ENCODE data around the gene TTLL4.

TTLL4 gene

DNA sequence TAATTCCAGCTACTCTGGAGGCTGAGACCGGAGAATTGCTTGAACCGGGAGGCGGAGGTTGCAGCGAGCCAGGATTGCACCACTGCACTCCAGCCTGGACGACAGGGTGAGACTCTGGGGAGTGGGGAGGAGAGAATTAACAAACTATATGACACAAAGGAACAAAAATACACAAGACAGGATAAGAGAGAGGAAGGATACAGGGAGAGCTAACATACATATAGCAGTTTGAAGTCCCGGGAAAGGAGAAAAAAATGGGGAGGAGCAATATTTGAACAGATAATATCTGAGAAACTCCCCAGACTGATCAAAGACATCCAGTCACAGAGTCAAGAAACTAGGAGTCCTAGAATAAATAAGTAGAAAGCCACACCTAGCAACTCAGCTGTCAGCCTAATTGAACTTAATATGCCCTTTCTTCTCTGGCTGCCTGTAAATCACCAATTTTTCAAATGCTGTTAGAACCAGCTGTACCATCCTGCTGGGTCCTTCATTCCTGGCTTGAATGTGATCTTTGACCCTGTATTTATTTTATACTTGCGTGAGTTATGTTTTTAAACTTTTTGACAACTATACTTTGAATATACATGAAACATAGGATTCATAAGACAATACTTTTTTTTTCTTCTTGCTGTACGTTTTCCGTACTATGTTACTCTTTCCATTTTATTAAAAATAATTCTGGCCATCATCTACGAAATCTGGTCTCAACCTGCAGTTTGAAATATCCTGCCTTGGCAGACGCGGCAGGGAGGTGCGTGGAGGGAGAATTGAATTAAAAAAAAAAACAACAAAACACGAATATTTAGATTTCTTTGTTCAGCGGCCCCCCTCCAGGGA lies 70.4 kb downstream of the TTLL4 start:
- Histone ChIP-seq H3K9me3 (ENCODE audit: low read depth, low read length) (no peaks in the 10 kb centered on the region), H3K4me3 (no peak overlapping the region), H3K36me3 (ENCODE audit: insufficient read depth, low read length) (no peaks in the 10 kb centered on the region), H3K9ac (ENCODE audit: insufficient read length) (no peak overlapping the region), H3K27ac (no peak overlapping the region)
- no peak for DNase-seq (ENCODE audit: low read depth, low spot score)
- no peak for TF ChIP-seq FOXP2 (optimal IDR thresholded peaks at IDR 0.05; ENCODE audit: control extremely low read depth, extremely low read length, insufficient read depth)

DNA sequence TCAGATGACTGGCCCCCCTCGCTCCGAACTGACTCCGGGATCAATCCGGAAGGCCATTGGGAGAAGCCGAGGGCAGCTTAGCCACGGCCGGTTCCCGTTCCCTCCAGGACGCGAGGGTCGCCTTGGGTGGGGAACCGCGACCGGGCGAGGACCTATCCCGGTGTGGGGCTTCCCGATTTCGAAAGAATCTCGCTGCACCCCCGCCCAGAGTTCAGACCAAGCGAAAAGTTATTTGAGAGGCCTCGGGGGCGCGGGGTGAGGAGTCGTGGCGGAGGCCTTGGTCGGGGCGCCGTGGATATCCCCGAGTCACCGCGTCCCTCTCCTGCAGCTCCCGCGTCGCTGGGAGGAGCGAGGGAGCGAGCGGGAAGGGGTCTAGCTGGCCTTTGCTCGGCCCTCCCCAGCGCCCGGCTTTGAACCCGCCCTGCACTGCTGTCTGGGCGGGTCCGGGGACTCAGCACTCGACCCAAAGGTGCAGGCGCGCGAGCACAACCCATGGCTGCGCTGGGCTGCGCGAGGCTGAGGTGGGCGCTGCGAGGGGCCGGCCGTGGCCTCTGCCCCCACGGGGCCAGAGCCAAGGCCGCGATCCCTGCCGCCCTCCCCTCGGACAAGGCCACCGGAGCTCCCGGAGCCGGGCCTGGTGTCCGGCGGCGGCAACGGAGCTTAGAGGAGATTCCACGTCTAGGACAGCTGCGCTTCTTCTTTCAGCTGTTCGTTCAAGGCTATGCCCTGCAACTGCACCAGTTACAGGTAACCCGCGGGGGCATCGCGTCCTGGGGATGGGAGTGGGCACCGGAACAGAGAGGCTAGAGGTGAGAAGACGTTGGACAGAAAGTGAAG lies 71.3 kb downstream of the TTLL4 start, which contains the start of gene CYP27A1:
Gene CYP27A1, plus strand, starts transcription at position 457 of the 837 bp plus-strand sequence. Its CDS starts 36 bp downstream, at position 493.
- Histone ChIP-seq H3K9me3 (ENCODE audit: low read depth, low read length) (no peaks in the 10 kb centered on the region), H3K27ac (no peak within 1 kb of the TSS), H3K36me3 (ENCODE audit: insufficient read depth, low read length) (no peaks in the 10 kb centered on the region), H3K4me3 (no peak within 1 kb of the TSS), H3K9ac (ENCODE audit: insufficient read length) (no peak within 1 kb of the TSS)
- no peak for DNase-seq (ENCODE audit: low read depth, low spot score)
- TF ChIP-seq FOXP2 (optimal IDR thresholded peaks at IDR 0.05; ENCODE audit: control extremely low read depth, extremely low read length, insufficient read depth) (no peak), POLR2AphosphoS5 (IDR thresholded peaks at IDR 0.05; ENCODE audit: borderline replicate concordance, low read depth, low read length) (no peak), EZH2 (IDR thresholded peaks at IDR 0.05) (no peak)

DNA sequence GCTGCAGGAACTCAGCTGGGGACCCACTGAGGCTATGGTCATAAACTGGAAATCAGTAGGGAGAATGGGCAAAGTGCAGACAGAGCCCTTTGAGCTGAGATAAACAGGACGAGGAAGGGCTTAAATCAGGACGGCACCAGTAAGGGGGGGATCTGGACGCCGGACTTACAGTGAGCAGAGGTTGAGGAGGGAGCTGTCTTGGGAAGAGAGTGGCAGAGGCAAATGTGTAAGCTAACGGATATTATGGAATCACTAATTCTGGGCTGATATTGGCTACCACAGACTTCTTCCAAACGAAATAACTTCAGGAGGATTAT lies 71.9 kb downstream of the TTLL4 start:
- no peak overlapping the region for H3K27ac ChIP-seq
- no peak for DNase-seq (ENCODE audit: low read depth, low spot score)
- H3K4me3 ChIP-seq = no peak overlapping the region
- no peaks in the 10 kb centered on the region for H3K36me3 ChIP-seq (ENCODE audit: insufficient read depth, low read length)
- H3K9ac ChIP-seq (ENCODE audit: insufficient read length) = no peak overlapping the region
- no peaks in the 10 kb centered on the region for H3K9me3 ChIP-seq (ENCODE audit: low read depth, low read length)
- TF ChIP-seq POLR2AphosphoS5 (IDR thresholded peaks at IDR 0.05; ENCODE audit: borderline replicate concordance, low read depth, low read length) (no peak), FOXP2 (optimal IDR thresholded peaks at IDR 0.05; ENCODE audit: control extremely low read depth, extremely low read length, insufficient read depth) (no peak), EZH2 (IDR thresholded peaks at IDR 0.05) (no peak)

DNA sequence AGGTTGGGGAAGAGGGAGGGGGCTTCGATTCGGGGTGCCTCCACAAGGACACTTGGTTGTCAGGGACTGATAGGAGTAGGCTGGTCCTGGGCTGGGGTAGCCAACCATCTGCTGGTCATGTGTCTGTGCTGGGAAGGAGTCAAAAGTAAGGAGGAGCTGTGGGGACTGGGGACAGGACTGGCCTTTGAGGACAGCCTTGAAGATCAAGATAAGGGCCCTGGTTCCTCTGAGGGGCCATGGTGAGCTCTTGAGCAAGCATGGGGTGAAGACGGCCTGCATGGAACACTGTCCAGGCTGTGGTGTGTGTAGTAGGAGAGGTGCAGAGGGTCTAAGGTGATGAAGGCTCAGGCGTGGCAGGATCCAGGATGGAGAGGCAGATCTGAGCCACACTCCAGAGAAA lies 73.1 kb downstream of the TTLL4 start:
- no peak overlapping the region for H3K27ac ChIP-seq
- no peaks in the 10 kb centered on the region for H3K36me3 ChIP-seq (ENCODE audit: insufficient read depth, low read length)
- TF ChIP-seq FOXP2 (optimal IDR thresholded peaks at IDR 0.05; ENCODE audit: control extremely low read depth, extremely low read length, insufficient read depth) (no peak), EZH2 (IDR thresholded peaks at IDR 0.05) (no peak), POLR2AphosphoS5 (IDR thresholded peaks at IDR 0.05; ENCODE audit: borderline replicate concordance, low read depth, low read length) (no peak)
- DNase-seq (ENCODE audit: low read depth, low spot score) = no peak
- H3K9me3 ChIP-seq (ENCODE audit: low read depth, low read length) = no peaks in the 10 kb centered on the region
- H3K4me3 ChIP-seq = no peak overlapping the region
- H3K9ac ChIP-seq (ENCODE audit: insufficient read length) = no peak overlapping the region

DNA sequence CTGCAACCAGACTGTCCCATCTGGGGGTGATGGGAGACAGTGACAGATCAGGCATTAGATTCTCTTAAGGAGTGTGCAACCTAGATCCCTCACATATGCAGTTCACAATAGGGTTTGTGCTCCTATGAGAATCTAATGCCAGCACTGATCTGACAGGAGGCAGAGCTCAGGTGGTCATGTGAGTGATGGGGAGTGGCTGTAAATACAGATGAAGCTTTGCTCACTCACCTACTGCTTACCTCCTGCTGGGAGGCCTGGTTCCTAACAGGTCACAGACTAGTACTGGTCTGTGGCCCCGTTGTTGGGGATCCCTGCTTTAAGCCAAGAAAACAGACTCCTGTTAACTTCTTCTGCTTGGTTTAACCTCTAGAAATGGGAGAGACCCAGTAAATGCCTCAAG lies 74.5 kb downstream of the TTLL4 start:
- Histone ChIP-seq H3K9ac (ENCODE audit: insufficient read length) (no peak overlapping the region), H3K27ac (no peak overlapping the region), H3K4me3 (no peak overlapping the region), H3K9me3 (ENCODE audit: low read depth, low read length) (no peaks in the 10 kb centered on the region), H3K36me3 (ENCODE audit: insufficient read depth, low read length) (no peaks in the 10 kb centered on the region)
- TF ChIP-seq FOXP2 (optimal IDR thresholded peaks at IDR 0.05; ENCODE audit: control extremely low read depth, extremely low read length, insufficient read depth) (no peak), POLR2AphosphoS5 (IDR thresholded peaks at IDR 0.05; ENCODE audit: borderline replicate concordance, low read depth, low read length) (no peak), EZH2 (IDR thresholded peaks at IDR 0.05) (no peak)
- DNase-seq (ENCODE audit: low read depth, low spot score) = no peak

DNA sequence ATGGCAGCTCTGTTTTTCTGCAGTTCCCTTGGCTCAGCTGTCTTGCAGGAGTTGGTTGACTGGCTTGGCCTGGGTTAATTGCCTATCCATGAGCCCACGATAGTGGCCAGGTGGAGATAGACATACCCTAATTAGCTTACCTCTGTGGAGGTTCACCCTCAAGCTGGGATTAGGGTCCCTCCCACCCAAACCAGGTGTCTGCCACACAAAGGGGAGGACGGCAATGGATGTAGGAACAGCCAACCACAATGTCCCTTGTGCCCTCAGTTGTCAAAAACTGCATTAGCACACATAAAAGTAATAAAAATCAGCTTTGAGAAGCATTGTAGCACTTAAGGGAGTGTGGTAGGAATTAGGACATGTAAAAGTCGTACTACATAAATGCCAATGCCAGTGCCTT lies 75.5 kb downstream of the TTLL4 start:
- DNase-seq (ENCODE audit: low read depth, low spot score) = no peak
- H3K36me3 ChIP-seq (ENCODE audit: insufficient read depth, low read length) = no peaks in the 10 kb centered on the region
- no peak overlapping the region for H3K9ac ChIP-seq (ENCODE audit: insufficient read length)
- TF ChIP-seq EZH2 (IDR thresholded peaks at IDR 0.05) (no peak), POLR2AphosphoS5 (IDR thresholded peaks at IDR 0.05; ENCODE audit: borderline replicate concordance, low read depth, low read length) (no peak), FOXP2 (optimal IDR thresholded peaks at IDR 0.05; ENCODE audit: control extremely low read depth, extremely low read length, insufficient read depth) (no peak)
- no peaks in the 10 kb centered on the region for H3K9me3 ChIP-seq (ENCODE audit: low read depth, low read length)
- H3K4me3 ChIP-seq = no peak overlapping the region
- H3K27ac ChIP-seq = no peak overlapping the region

DNA sequence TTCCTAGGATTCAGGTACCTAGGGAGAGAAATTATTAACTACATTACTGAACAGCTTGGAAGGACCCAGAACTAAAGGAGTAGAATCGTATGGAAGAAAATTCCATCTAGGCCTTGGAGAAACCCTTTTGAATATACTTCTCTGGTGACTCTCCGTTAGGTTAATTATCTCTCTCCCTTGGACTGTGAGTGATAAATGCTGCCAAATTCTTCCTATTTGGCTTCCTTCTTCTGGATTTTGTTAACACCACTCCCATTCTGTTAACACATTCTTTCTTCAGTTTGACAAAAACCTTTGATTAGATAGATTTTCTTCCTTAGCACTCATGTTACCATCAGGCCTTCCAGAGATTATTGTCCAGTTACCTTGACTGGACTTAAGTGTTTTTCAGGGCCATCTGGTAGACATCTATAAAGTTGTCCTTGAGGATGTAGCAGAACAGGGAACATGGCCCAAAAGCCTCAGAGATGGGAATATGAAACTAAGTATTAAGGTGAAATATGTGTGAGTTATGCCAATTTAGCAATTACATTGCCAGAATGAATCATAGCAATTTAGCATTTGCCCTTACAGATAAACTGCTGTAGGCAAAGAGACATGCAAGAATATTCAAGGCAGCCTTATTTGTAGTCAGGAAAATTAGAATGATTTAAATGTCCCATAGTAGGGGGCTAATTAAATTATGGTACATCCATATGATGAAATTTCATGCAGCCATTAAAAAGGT lies 78.1 kb downstream of the TTLL4 start:
- TF ChIP-seq FOXP2 (optimal IDR thresholded peaks at IDR 0.05; ENCODE audit: control extremely low read depth, extremely low read length, insufficient read depth) = no peak
- TF ChIP-seq POLR2AphosphoS5 (IDR thresholded peaks at IDR 0.05; ENCODE audit: borderline replicate concordance, low read depth, low read length) = no peak
- TF ChIP-seq EZH2 (IDR thresholded peaks at IDR 0.05) = no peak
- Histone ChIP-seq H3K36me3 (ENCODE audit: insufficient read depth, low read length) (no peaks in the 10 kb centered on the region), H3K9ac (ENCODE audit: insufficient read length) (no peak overlapping the region), H3K9me3 (ENCODE audit: low read depth, low read length) (no peaks in the 10 kb centered on the region), H3K27ac (no peak overlapping the region), H3K4me3 (no peak overlapping the region)
- no peak for DNase-seq (ENCODE audit: low read depth, low spot score)

DNA sequence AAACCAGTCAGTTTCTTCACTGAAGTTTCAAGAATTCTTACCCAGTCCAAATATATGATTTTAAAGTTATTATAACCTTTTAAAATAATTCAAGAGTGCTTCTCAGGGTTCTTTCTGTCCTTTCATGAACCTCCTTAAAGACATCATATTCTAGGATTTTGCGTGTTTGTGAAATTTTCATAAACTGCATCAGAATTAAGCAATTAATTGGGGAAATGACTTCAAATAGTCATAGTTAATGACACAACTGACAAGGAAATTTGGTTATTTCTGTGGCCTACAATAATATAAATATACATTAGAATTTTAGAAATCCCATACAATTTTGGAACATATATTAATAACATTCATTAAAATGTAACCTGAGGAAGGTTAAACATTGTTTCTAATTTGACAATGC lies 81.8 kb downstream of the TTLL4 start:
- TF ChIP-seq FOXP2 (optimal IDR thresholded peaks at IDR 0.05; ENCODE audit: control extremely low read depth, extremely low read length, insufficient read depth) = no peak
- no peak for TF ChIP-seq EZH2 (IDR thresholded peaks at IDR 0.05)
- TF ChIP-seq POLR2AphosphoS5 (IDR thresholded peaks at IDR 0.05; ENCODE audit: borderline replicate concordance, low read depth, low read length) = no peak
- H3K36me3 ChIP-seq (ENCODE audit: insufficient read depth, low read length) = no peaks in the 10 kb centered on the region
- no peak overlapping the region for H3K9ac ChIP-seq (ENCODE audit: insufficient read length)
- no peak for DNase-seq (ENCODE audit: low read depth, low spot score)
- H3K4me3 ChIP-seq = no peak overlapping the region
- H3K27ac ChIP-seq = no peak overlapping the region
- H3K9me3 ChIP-seq (ENCODE audit: low read depth, low read length) = no peaks in the 10 kb centered on the region

All from SK-N-MC (cell line).